Breast epithelium (tissue), 4 donors: ENCODE data around the gene UNC13C. TPM values are rescaled to one million over a fixed set of nuclear protein-coding genes. Genes with fewer than 3 reads are reported as not detected.

Source experiments
- DNase-seq, 2 donors: peaks; one replicate each; pipeline ENCODE4 v3.0.0-alpha.2; 2019; ENCODE audit warnings: low spot score in 2 of 2
- H3K27ac ChIP-seq, 2 donors: fragments of 200-600 bp; sonication (generic) in 1 of 2; one replicate each; pipeline ENCODE4 v1.5.1; 2016 to 2019; ENCODE audit warnings: mild to moderate bottlenecking in 1 of 2
- H3K27me3 ChIP-seq, 2 donors: fragments of 200-600 bp; sonication (generic) in 1 of 2; one replicate each; pipeline versions ENCODE4 v1.5.1 to v1.6.0; 2017 to 2019; ENCODE audit warnings: control low read depth in 1 of 2, mild to moderate bottlenecking in 1 of 2
- H3K36me3 ChIP-seq: fragments of 200-600 bp; one replicate; pipeline ENCODE4 v1.5.1; 2019
- H3K4me1 ChIP-seq, 2 donors: fragments of 200-600 bp; sonication (generic); one replicate each; pipeline ENCODE4 v1.5.1; 2016 to 2019; ENCODE audit warnings: control low read depth in 1 of 2
- H3K4me3 ChIP-seq, 3 donors: fragments of 200-600 bp; sonication (generic); 1 replicate in 2 of 3; 2 replicates in 1 of 3; pipeline ENCODE4 v1.5.1; 2016 to 2019; ENCODE audit warnings: mild to moderate bottlenecking in 3 of 3, moderate library complexity in 2 of 3
- H3K9me3 ChIP-seq, 2 donors: fragments of 200-600 bp; sonication (generic) in 1 of 2; one replicate each; pipeline ENCODE4 v1.5.1; 2016 to 2019; ENCODE audit warnings: control low read depth in 1 of 2
- CTCF ChIP-seq, 3 donors: fragments of 450-650 bp; IDR thresholded peaks; one replicate each; pipeline ENCODE4 v1.5.1; 2016 to 2017; ENCODE audit warnings: antibody characterized with exemption in 3 of 3, mild to moderate bottlenecking in 3 of 3, moderate library complexity in 3 of 3
- POLR2A ChIP-seq: fragments of 450-650 bp; IDR thresholded peaks from one replicate; pipeline ENCODE4 v1.6.1; 2016; ENCODE audit warnings: antibody characterized with exemption, mild to moderate bottlenecking, moderate library complexity
- POLR2AphosphoS5 ChIP-seq, 3 donors: sonication (generic); formaldehyde crosslinking; IDR thresholded peaks; one replicate each; pipeline ENCODE4 v1.6.1; 2017; ENCODE audit warnings: antibody characterized with exemption in 3 of 3
- intact Hi-C: fragments of 100-400 bp; cut with DNase I; formaldehyde crosslinking; loops from one replicate; pipeline ENCODE4 v1.15.1; 2023; ENCODE audit warnings: low total_unique reads
- total RNA-seq, 3 donors: library from RNA; depleted of rRNA; stranded (reverse); fragments of >200 nt; gene quantifications; one replicate each; pipeline ENCODE4 v1.1.0, GENCODE V29; 2016

UNC13C gene
- total RNA-seq, 3 donors from 2014 or later, result 0.32 to 2.9 (median 0.88) TPM

GRCh38 chr15:54520616-54521015, 542.4 kb downstream of the UNC13C start:
- no peaks in the 10 kb centered on the region for H3K36me3 ChIP-seq
- no peaks in the 10 kb centered on the region for H3K27me3 ChIP-seq
- H3K4me1 ChIP-seq, result no peaks in the 10 kb centered on the region
- no peak overlapping the region for H3K4me3 ChIP-seq
- H3K27ac ChIP-seq, result no peak overlapping the region
- intact Hi-C loops, result no loop called here
- no peak for DNase-seq
- TF ChIP-seq CTCF (IDR thresholded peaks at IDR 0.05), result no peak
- no peak for TF ChIP-seq POLR2A
- no peak for TF ChIP-seq POLR2AphosphoS5 (IDR thresholded peaks at IDR 0.05)
- H3K9me3 ChIP-seq, result no peaks in the 10 kb centered on the region

DNA sequence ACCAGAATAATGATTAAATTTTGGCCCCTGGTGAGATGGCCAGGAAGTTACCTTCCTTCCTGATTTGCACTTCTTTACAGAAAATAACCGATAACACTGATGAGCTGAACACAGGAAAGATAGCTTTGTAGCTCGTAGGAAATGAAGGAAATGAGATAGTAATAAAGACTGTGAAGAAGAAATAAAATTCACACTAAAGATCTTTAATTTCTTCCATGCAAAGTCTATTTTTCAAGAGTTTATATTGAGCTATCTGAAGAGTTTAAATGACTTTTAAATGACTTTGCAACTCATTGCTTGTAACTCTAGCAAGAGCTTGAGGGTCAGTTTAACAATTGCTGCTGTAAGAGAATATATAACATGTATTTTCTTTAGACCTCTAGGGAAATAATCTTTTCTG, 543.0 kb downstream of the UNC13C start:
- intact Hi-C loops, result no loop called here
- H3K36me3 ChIP-seq, result no peaks in the 10 kb centered on the region
- no peaks in the 10 kb centered on the region for H3K9me3 ChIP-seq
- H3K4me1 ChIP-seq, result no peaks in the 10 kb centered on the region
- DNase-seq, result no peak
- TF ChIP-seq POLR2A, result no peak
- TF ChIP-seq POLR2AphosphoS5 (IDR thresholded peaks at IDR 0.05), result no peak
- no peak for TF ChIP-seq CTCF (IDR thresholded peaks at IDR 0.05)
- no peak overlapping the region for H3K4me3 ChIP-seq
- no peak overlapping the region for H3K27ac ChIP-seq
- no peaks in the 10 kb centered on the region for H3K27me3 ChIP-seq

DNA sequence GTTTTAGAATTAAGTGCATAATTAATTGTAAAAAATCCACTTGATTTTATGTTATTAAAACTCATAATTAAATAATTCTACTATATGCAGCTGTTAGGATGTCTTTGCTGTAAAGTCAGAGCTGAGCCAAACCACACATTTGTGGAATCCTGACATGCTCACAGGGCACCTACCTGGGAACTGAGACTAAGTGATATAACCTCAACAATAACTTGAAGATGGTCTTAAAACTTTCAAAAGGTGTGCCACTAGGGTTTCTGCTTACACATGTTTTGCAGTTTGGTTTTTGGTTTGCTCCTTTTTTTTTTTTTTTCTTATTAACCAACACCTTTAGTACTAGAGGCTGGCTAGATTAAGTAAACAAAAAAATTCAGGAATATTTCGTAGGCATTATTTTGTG, 549.8 kb downstream of the UNC13C start:
- DNase-seq, result no peak
- Histone ChIP-seq H3K36me3 (no peaks in the 10 kb centered on the region), H3K4me1 (no peaks in the 10 kb centered on the region), H3K9me3 (no peaks in the 10 kb centered on the region), H3K27me3 (no peaks in the 10 kb centered on the region), H3K27ac (no peak overlapping the region), H3K4me3 (no peak overlapping the region)
- intact Hi-C loops, result no loop called here
- TF ChIP-seq POLR2AphosphoS5 (IDR thresholded peaks at IDR 0.05) (no peak), POLR2A (no peak), CTCF (IDR thresholded peaks at IDR 0.05) (no peak)

DNA sequence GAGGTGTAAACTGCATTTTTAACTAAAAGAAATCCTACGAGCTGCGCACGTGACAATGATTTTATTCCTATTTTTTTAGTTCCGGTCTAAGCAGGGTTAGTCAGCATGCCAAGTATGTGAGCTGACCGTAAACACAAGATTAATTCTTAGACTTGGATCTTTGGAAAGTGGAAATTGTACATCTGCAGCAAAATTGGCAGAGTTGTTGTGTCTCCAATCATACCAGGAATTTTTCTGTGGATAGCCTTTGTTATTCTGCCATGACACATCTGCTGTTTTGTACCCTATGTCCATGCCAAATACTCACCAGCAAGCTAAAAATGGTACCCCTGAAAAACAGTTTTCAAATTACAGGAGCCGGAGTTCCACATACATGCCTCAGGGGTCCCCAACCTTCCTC, 562.5 kb downstream of the UNC13C start:
- no peak for DNase-seq
- no peaks in the 10 kb centered on the region for H3K4me1 ChIP-seq
- TF ChIP-seq CTCF (IDR thresholded peaks at IDR 0.05), result no peak
- H3K9me3 ChIP-seq, result peaks cover 5 to 15% of the 10 kb centered on the region in 2 donors
- no peak overlapping the region for H3K4me3 ChIP-seq
- no peaks in the 10 kb centered on the region for H3K27me3 ChIP-seq
- intact Hi-C loops, result no loop called here
- H3K36me3 ChIP-seq, result no peaks in the 10 kb centered on the region
- no peak overlapping the region for H3K27ac ChIP-seq

DNA sequence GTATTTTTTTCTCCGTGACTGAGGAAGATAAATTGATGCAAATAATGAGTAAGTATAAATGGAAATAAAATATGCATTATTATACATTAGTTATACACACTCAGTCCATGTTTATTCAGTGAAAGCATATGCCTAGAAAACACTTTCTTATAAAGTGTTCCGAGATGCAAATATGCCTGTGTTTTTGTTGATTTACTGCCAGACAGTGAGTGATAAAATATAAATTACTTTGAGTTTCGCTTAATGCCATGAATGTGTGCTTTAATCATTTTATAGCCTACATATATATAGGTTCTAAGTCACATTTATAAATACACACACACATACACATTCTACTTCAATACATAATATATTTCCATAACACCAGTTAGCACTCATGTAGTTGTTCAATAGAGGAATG, 569.2 kb downstream of the UNC13C start:
- TF ChIP-seq POLR2AphosphoS5 (IDR thresholded peaks at IDR 0.05) (no peak), CTCF (IDR thresholded peaks at IDR 0.05) (no peak), POLR2A (no peak)

More for the DNA sequence above, 569.2 kb downstream of the UNC13C start:
- Histone ChIP-seq H3K4me3 (no peak overlapping the region), H3K4me1 (no peaks in the 10 kb centered on the region), H3K9me3 (peaks cover 0 to 8% of the 10 kb centered on the region in 2 donors), H3K27ac (no peak overlapping the region), H3K36me3 (no peaks in the 10 kb centered on the region), H3K27me3 (no peaks in the 10 kb centered on the region)
- no peak for DNase-seq
- intact Hi-C loops, result loop anchor here (5.0 kb wide), 1 partner anchor 1690 kb away; no protein-coding TSS in a partner anchor
